OCI-LY7 (cell line): Measurements from ENCODE around the gene POLR1B. TPM values are rescaled to one million over a fixed set of nuclear protein-coding genes. Genes with fewer than 3 reads are reported as not detected.
"Not testable (repeated sequence)": the region's sequence is repeated elsewhere in the genome, so short reads cannot be mapped to it uniquely, and the experiment has no call there.

Source experiments
- BruUV-seq: library from RNA; stranded (reverse); fragments of 400-500 nt; replicated peaks from 2 replicates; lab custom pipeline; 2021; lab: Mats Ljungman, UMichigan
- CTCF ChIA-PET: fragments of 300-600 bp; sonication (Branson Sonifier 250); formaldehyde crosslinking; loops from one replicate; lab custom pipeline; 2022; ENCODE audit warnings: antibody characterized with exemption; ENCODE audit not compliant: unreplicated experiment; lab: Charles Lee
- POLR2A ChIA-PET: fragments of 300-600 bp; sonication (Branson Sonifier 250); formaldehyde crosslinking; loops from one replicate; lab custom pipeline; 2022; ENCODE audit warnings: antibody characterized with exemption; lab: Charles Lee
- DNase-seq: peaks from one replicate; pipeline ENCODE4 v3.0.0-alpha.2; 2015; ENCODE audit warnings: low spot score
- H2AFZ ChIP-seq: fragments of 200-600 bp; sonication (generic), shearing (Covaris generic); 2 replicates; pipeline ENCODE4 v1.6.1; 2014; ENCODE audit warnings: mild to moderate bottlenecking, antibody characterized with exemption, low read length, moderate library complexity
- H3K27ac ChIP-seq: fragments of 200-600 bp; sonication (generic); 2 replicates; pipeline ENCODE4 v1.5.1; 2014; ENCODE audit warnings: mixed run types, low read depth, mild to moderate bottlenecking, moderate library complexity, low read length, inconsistent platforms; ENCODE audit not compliant: poor library complexity, severe bottlenecking
- H3K36me3 ChIP-seq: fragments of 200-600 bp; sonication (generic); 2 replicates; pipeline ENCODE4 v1.6.1; 2014; ENCODE audit warnings: mild to moderate bottlenecking, antibody characterized with exemption, low read length, moderate library complexity, mixed read lengths; ENCODE audit not compliant: insufficient read depth
- H3K4me1 ChIP-seq: fragments of 200-600 bp; sonication (generic); 2 replicates; pipeline ENCODE4 v1.5.1; 2014; ENCODE audit warnings: mild to moderate bottlenecking, low read length; ENCODE audit not compliant: insufficient read depth, poor library complexity, severe bottlenecking
- H3K4me2 ChIP-seq: fragments of 200-600 bp; sonication (generic); 2 replicates; pipeline ENCODE4 v1.6.1; 2014; ENCODE audit warnings: mild to moderate bottlenecking, low read length
- H3K4me3 ChIP-seq: fragments of 200-600 bp; sonication (generic); 2 replicates; pipeline ENCODE4 v1.5.1; 2014; ENCODE audit warnings: mild to moderate bottlenecking, low read depth, low read length; ENCODE audit not compliant: poor library complexity, severe bottlenecking
- H3K79me2 ChIP-seq: fragments of 200-600 bp; sonication (generic); 2 replicates; pipeline ENCODE4 v1.6.1; 2016; ENCODE audit warnings: low read depth, mild to moderate bottlenecking, low read length, moderate library complexity, mixed read lengths; ENCODE audit not compliant: insufficient read depth
- H3K9me2 ChIP-seq: fragments of 200-600 bp; sonication (generic); 2 replicates; pipeline ENCODE4 v1.6.1; 2016; ENCODE audit warnings: mild to moderate bottlenecking, low read length, mixed read lengths; ENCODE audit not compliant: insufficient read depth
- H3K9me3 ChIP-seq: fragments of 200-600 bp; sonication (generic); 2 replicates; pipeline ENCODE4 v1.6.1; 2014; ENCODE audit warnings: mild to moderate bottlenecking, mixed run types, low read length, mixed read lengths
- H4K20me1 ChIP-seq: fragments of 200-600 bp; sonication (generic); 2 replicates; pipeline ENCODE4 v1.6.1; 2014; ENCODE audit warnings: mild to moderate bottlenecking, antibody characterized with exemption, low read length, moderate library complexity, mixed read lengths; ENCODE audit not compliant: insufficient read depth
- EZH2phosphoT487 ChIP-seq: fragments of 200-600 bp; sonication (generic); IDR thresholded peaks from 2 replicates; pipeline ENCODE4 v1.6.1; 2018; ENCODE audit warnings: low read depth, borderline replicate concordance, mild to moderate bottlenecking, mixed run types, antibody characterized with exemption, low read length, moderate library complexity, mixed read lengths
- intact Hi-C: fragments of 100-400 bp; cut with micrococcal nuclease; formaldehyde crosslinking; loops from one replicate; pipeline ENCODE4 v1.10.0; 2022; ENCODE audit not compliant: unreplicated experiment
- total RNA-seq, 2 experiments: library from RNA; depleted of rRNA in 1 of 2; stranded (reverse); fragments of >200 nt in 1 of 2; shearing (Covaris generic) in 1 of 2; gene quantifications; 2 replicates each; pipeline ENCODE4 v1.2.3, GENCODE V29; 2014 to 2022
- TF ChIP-seq, protein P1 (sequence below): fragments of 200-600 bp; sonication (generic); conservative IDR thresholded peaks from 2 replicates; pipeline ENCODE4 v1.5.1; 2014; ENCODE audit warnings: mild to moderate bottlenecking, antibody characterized with exemption, low read length, moderate library complexity, mixed read lengths

The POLR1B gene
- total RNA-seq, 2 experiments from 2014 or later, result 30.5 to 44.7 TPM

DNA sequence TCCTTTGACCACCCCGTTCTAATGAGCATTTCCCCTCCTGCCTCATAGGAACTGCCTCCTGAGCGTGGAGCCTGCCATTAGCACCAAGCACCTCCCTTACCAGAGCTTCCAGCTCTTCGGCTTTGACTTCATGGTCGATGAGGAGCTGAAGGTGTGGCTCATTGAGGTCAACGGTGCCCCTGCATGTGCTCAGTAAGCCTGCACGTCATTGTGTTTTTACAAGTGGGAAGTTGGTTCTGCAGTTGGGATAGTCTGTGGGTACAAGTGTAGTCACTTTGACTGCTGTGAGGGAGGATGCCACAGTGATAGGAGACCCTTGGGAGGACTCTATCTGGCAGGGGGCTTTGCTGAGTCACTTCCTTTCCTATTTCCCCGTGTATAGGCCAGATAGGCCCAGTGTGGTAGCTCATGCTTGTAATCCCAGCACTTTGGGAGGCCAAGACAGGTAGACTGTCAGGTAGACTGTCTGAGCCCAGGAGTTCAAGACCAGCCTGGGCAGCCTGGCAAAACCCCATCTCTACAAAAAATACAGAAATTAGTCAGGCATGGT is 22.0 kb upstream of the POLR1B start:
- Histone ChIP-seq H2AFZ (no peak overlapping the region), H3K4me1 (no peaks in the 10 kb centered on the region), H4K20me1 (no peaks in the 10 kb centered on the region), H3K9me2 (no peaks in the 10 kb centered on the region), H3K27ac (no peak overlapping the region), H3K4me3 (no peak overlapping the region), H3K4me2 (no peak overlapping the region), H3K79me2 (no peaks in the 10 kb centered on the region), H3K36me3 (peaks cover 76% of the 10 kb centered on the region), H3K9me3 (peaks cover 2% of the 10 kb centered on the region; the same call in 1 of the 2 replicates)
- CTCF ChIA-PET, result no interaction called here
- TF ChIP-seq EZH2phosphoT487, result no peak
- TF ChIP-seq, protein P1, sequence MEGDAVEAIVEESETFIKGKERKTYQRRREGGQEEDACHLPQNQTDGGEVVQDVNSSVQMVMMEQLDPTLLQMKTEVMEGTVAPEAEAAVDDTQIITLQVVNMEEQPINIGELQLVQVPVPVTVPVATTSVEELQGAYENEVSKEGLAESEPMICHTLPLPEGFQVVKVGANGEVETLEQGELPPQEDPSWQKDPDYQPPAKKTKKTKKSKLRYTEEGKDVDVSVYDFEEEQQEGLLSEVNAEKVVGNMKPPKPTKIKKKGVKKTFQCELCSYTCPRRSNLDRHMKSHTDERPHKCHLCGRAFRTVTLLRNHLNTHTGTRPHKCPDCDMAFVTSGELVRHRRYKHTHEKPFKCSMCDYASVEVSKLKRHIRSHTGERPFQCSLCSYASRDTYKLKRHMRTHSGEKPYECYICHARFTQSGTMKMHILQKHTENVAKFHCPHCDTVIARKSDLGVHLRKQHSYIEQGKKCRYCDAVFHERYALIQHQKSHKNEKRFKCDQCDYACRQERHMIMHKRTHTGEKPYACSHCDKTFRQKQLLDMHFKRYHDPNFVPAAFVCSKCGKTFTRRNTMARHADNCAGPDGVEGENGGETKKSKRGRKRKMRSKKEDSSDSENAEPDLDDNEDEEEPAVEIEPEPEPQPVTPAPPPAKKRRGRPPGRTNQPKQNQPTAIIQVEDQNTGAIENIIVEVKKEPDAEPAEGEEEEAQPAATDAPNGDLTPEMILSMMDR, result no peak
- POLR2A ChIA-PET, result interaction anchor here (0.8 kb wide), 1 partner anchor 9 kb away, joined by 3 read pairs; no protein-coding TSS in a partner anchor
- intact Hi-C loops, result no loop called here
- DNase-seq, result no peak
- no TSS peak for BruUV-seq

DNA sequence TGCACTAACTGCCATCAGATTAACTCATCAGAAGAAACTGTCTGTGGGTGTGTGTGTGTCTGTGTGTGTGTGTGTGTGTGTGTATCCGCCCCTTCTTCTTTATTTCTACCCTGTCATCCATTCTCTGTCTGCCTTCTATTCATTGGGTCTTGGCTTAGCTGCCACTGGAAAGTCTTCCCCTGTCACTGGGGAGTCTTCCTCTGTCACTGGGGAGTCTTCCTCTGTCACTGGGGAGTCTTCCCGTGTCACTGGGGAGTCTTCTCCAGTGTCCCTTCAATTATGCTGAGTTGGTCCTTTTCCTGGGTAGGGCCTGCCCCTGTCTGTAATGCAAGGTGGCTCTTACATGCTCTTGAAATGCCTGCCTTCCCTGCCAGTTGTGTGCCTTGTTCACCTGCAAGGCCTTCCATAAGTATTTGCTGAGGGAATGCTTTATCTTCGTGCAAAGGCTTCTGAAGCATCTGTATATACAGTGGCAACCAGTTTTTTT is 18.9 kb upstream of the POLR1B start:
- H2AFZ ChIP-seq, result no peak overlapping the region
- no peaks in the 10 kb centered on the region for H4K20me1 ChIP-seq
- no peaks in the 10 kb centered on the region for H3K79me2 ChIP-seq
- CTCF ChIA-PET, result no interaction called here
- H3K9me3 ChIP-seq, result no peaks in the 10 kb centered on the region
- intact Hi-C loops, result no loop called here
- no peak for TF ChIP-seq EZH2phosphoT487
- TF ChIP-seq, protein P1, result no peak
- no peak overlapping the region for H3K4me2 ChIP-seq
- no peak overlapping the region for H3K27ac ChIP-seq
- H3K9me2 ChIP-seq, result no peaks in the 10 kb centered on the region
- no peak overlapping the region for H3K4me3 ChIP-seq
- peaks cover 61% of the 10 kb centered on the region for H3K36me3 ChIP-seq
- no TSS peak for BruUV-seq
- no peaks in the 10 kb centered on the region for H3K4me1 ChIP-seq
- DNase-seq, result no peak
- POLR2A ChIA-PET, result no interaction called here

DNA sequence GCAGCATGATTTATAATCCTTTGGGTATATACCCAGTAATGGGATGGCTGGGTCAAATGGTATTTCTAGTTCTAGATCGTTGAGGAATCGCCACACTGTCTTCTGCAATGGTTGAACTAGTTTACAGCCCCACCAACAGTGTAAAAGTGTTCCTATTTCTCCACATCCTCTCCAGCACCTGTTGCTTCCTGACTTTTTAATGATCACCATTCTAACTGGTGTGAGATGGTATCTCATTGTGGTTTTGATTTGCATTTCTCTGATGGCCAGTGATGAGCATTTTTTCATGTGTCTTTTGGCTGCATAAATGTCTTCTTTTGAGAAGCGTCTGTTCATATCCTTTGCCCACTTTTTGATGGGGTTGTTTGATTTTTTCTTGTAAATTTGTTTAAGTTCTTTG is 18.0 kb upstream of the POLR1B start:
- H3K4me2 ChIP-seq, intact Hi-C loops, H3K79me2 ChIP-seq, CTCF ChIA-PET, H3K4me1 ChIP-seq, H2AFZ ChIP-seq, H3K27ac ChIP-seq, BruUV-seq, H3K9me3 ChIP-seq, H4K20me1 ChIP-seq, H3K9me2 ChIP-seq, DNase-seq, POLR2A ChIA-PET, H3K4me3 ChIP-seq: not testable (repeated sequence)
- peaks cover 62% of the 10 kb centered on the region for H3K36me3 ChIP-seq
